Liver (tissue), 9 donors: ENCODE results near the gene EXOC6B. TPM values are rescaled to one million over a fixed set of nuclear protein-coding genes. Genes with fewer than 3 reads are reported as not detected.

Experiments
- DNase-seq: peaks from one replicate; pipeline ENCODE4 v3.0.0-alpha.2; 2017; ENCODE audit warnings: low spot score
- H3K27ac ChIP-seq, 2 donors: one replicate each; pipeline ENCODE4 v1.7.0; 2013; ENCODE audit warnings: inconsistent platforms in 2 of 2, low read length in 2 of 2, control low read depth in 1 of 2, low read depth in 1 of 2, mild to moderate bottlenecking in 1 of 2
- H3K27me3 ChIP-seq, 4 donors: one replicate each; pipeline versions ENCODE4 v1.6.1 to v1.7.0; 2013; ENCODE audit warnings: low read length in 3 of 4, inconsistent platforms in 1 of 4, mild to moderate bottlenecking in 1 of 4, moderate library complexity in 1 of 4; ENCODE audit not compliant: control insufficient read depth in 4 of 4, insufficient read depth in 4 of 4
- H3K36me3 ChIP-seq, 4 donors: one replicate each; pipeline versions ENCODE4 v1.6.1 to v1.7.0; 2013; ENCODE audit warnings: low read length in 3 of 4, mild to moderate bottlenecking in 3 of 4, low read depth in 1 of 4, moderate library complexity in 1 of 4; ENCODE audit not compliant: control insufficient read depth in 4 of 4, insufficient read depth in 3 of 4
- H3K4me1 ChIP-seq, 4 donors: one replicate each; pipeline versions ENCODE4 v1.6.1 to v1.7.0; 2013; ENCODE audit warnings: low read length in 3 of 4, mild to moderate bottlenecking in 3 of 4, moderate library complexity in 1 of 4; ENCODE audit not compliant: control insufficient read depth in 4 of 4, insufficient read depth in 4 of 4
- H3K4me3 ChIP-seq, 3 donors: one replicate each; pipeline versions ENCODE4 v1.6.1 to v1.7.0; 2013; ENCODE audit warnings: low read length in 3 of 3, control low read depth in 1 of 3, low read depth in 1 of 3, mild to moderate bottlenecking in 1 of 3
- H3K9ac ChIP-seq, 2 donors: one replicate each; pipeline ENCODE4 v1.7.0; 2013; ENCODE audit warnings: low read length in 2 of 2, mild to moderate bottlenecking in 2 of 2, moderate library complexity in 2 of 2, control low read depth in 1 of 2, low read depth in 1 of 2
- H3K9me3 ChIP-seq, 4 donors: one replicate each; pipeline versions ENCODE4 v1.6.1 to v1.7.0; 2013; ENCODE audit warnings: low read length in 3 of 4; ENCODE audit not compliant: control insufficient read depth in 4 of 4
- ATF3 ChIP-seq: IDR thresholded peaks from 2 replicates; pipeline ENCODE4 v1.6.1; 2016; ENCODE audit warnings: antibody characterized with exemption
- CTCF ChIP-seq: fragments of 150-350 bp; IDR thresholded peaks from 2 replicates; pipeline ENCODE4 v1.5.1; 2017; ENCODE audit warnings: improper control_type of control experiment, low read depth, low read length; ENCODE audit not compliant: missing input control
- EGR1 ChIP-seq, 2 donors: IDR thresholded peaks; 2 replicates each; pipeline ENCODE4 v1.6.1; 2016 to 2018; ENCODE audit warnings: antibody characterized with exemption in 2 of 2, low read depth in 2 of 2
- FOXA2 ChIP-seq: IDR thresholded peaks from 2 replicates; pipeline ENCODE4 v1.6.1; 2016; ENCODE audit warnings: antibody characterized with exemption
- HNF4G ChIP-seq: IDR thresholded peaks from 2 replicates; pipeline ENCODE4 v1.6.1; 2016; ENCODE audit warnings: antibody characterized with exemption
- JUND ChIP-seq, 2 donors: IDR thresholded peaks; 2 replicates each; pipeline ENCODE4 v1.6.1; 2016; ENCODE audit warnings: antibody characterized with exemption in 2 of 2
- MAX ChIP-seq: IDR thresholded peaks from 2 replicates; pipeline ENCODE4 v1.6.1; 2016; ENCODE audit warnings: antibody characterized with exemption
- NR2F2 ChIP-seq: IDR thresholded peaks from 2 replicates; pipeline ENCODE4 v1.6.1; 2016; ENCODE audit warnings: antibody characterized with exemption
- RXRA ChIP-seq, 2 donors: IDR thresholded peaks; 2 replicates each; pipeline ENCODE4 v1.6.1; 2017 to 2018; ENCODE audit warnings: antibody characterized with exemption in 2 of 2, mild to moderate bottlenecking in 1 of 2
- SP1 ChIP-seq: IDR thresholded peaks from 2 replicates; pipeline ENCODE4 v1.6.1; 2018; ENCODE audit warnings: antibody characterized with exemption, mild to moderate bottlenecking
- TAF1 ChIP-seq: conservative IDR thresholded peaks from 2 replicates; pipeline ENCODE4 v1.6.1; 2016; ENCODE audit warnings: antibody characterized with exemption, mild to moderate bottlenecking
- YY1 ChIP-seq: IDR thresholded peaks from 2 replicates; pipeline ENCODE4 v1.6.1; 2016; ENCODE audit warnings: antibody characterized with exemption, mild to moderate bottlenecking
- ZBTB33 ChIP-seq: IDR thresholded peaks from 2 replicates; pipeline ENCODE4 v1.6.1; 2016; ENCODE audit warnings: antibody characterized with exemption
- WGBS: extraction: QIAGEN DNeasy Blood & Tissue Kit; methylation state at CpG from one replicate; pipeline ENCODE4 v1.1.7; 2013; 5-methylcytosine and 5-hydroxymethylcytosine counted together
- polyA plus RNA-seq, 2 donors: library from polyadenylated mRNA; stranded (reverse) in 1 of 2; unstranded in 1 of 2; fragments of 200-250 nt in 1 of 2; fragments of >200 nt in 1 of 2; fragmentation: Nextera tagmentation in 1 of 2; extraction: Ambion mirVana in 1 of 2; gene quantifications; one replicate each; pipeline versions ENCODE4 v1.2.1 to v1.2.3, GENCODE V29; 2013 to 2015
- total RNA-seq, 2 donors: library from RNA; depleted of rRNA; stranded (reverse); fragments of >200 nt; gene quantifications; one replicate each; pipeline ENCODE4 v1.2.3, GENCODE V29; 2014
- donor health status: healthy.
- donor health status: healthy.
- donor health status: healthy.
- donor health status: healthy.
- donor health status: healthy.

The EXOC6B gene
- total and polyA plus RNA-seq, 4 donors = 1.7 to 9.5 (median 5.5) TPM

GRCh38 chr2:72316774-72317173, 509.1 kb downstream of the EXOC6B start:
- Histone ChIP-seq H3K36me3 (no peaks in the 10 kb centered on the region), H3K4me1 (no peaks in the 10 kb centered on the region), H3K9ac (no peak overlapping the region), H3K27ac (no peak overlapping the region), H3K9me3 (no peaks in the 10 kb centered on the region), H3K4me3 (no peak overlapping the region), H3K27me3 (no peaks in the 10 kb centered on the region)
- no peak for TF ChIP-seq HNF4G
- TF ChIP-seq CTCF = no peak
- no peak for TF ChIP-seq SP1
- TF ChIP-seq JUND (IDR thresholded peaks at IDR 0.05) = no peak
- TF ChIP-seq FOXA2 = no peak
- TF ChIP-seq ZBTB33 = no peak
- TF ChIP-seq YY1 = no peak
- DNase-seq = no peak

GRCh38 chr2:72300147-72300684, 525.6 kb downstream of the EXOC6B start:
- Histone ChIP-seq H3K27me3 (no peaks in the 10 kb centered on the region), H3K9me3 (no peaks in the 10 kb centered on the region), H3K9ac (no peak overlapping the region), H3K27ac (no peak overlapping the region), H3K4me1 (no peaks in the 10 kb centered on the region), H3K36me3 (no peaks in the 10 kb centered on the region), H3K4me3 (no peak overlapping the region)
- TF ChIP-seq NR2F2 = no peak
- no peak for TF ChIP-seq CTCF
- no peak for TF ChIP-seq YY1
- TF ChIP-seq TAF1 = no peak
- no peak for TF ChIP-seq FOXA2
- TF ChIP-seq ATF3 = no peak
- 93% methylated on average over 9 of the region's 9 CpGs for WGBS
- DNase-seq = no peak

GRCh38 chr2:72293620-72294019, 532.2 kb downstream of the EXOC6B start:
- Histone ChIP-seq H3K27ac (no peak overlapping the region), H3K27me3 (no peaks in the 10 kb centered on the region), H3K9ac (no peak overlapping the region), H3K36me3 (no peaks in the 10 kb centered on the region), H3K4me3 (no peak overlapping the region), H3K9me3 (no peaks in the 10 kb centered on the region), H3K4me1 (no peaks in the 10 kb centered on the region)
- no peak for DNase-seq
- no peak for TF ChIP-seq EGR1 (IDR thresholded peaks at IDR 0.05; ENCODE audit: low read depth in 2 of 2)
- no peak for TF ChIP-seq MAX
- no peak for TF ChIP-seq ATF3
- no peak for TF ChIP-seq FOXA2
- no peak for TF ChIP-seq RXRA (IDR thresholded peaks at IDR 0.05)
- 84% methylated on average over 1 of the region's 1 CpG for WGBS
